Peyer's patch (tissue), 4 donors: ENCODE measurements around the gene THRSP. TPM values are rescaled to one million over a fixed set of nuclear protein-coding genes. Genes with fewer than 3 reads are reported as not detected.
"Not testable (repeated sequence)": the region's sequence is repeated elsewhere in the genome, so short reads cannot be mapped to it uniquely, and the experiment has no call there.

Experiments
- DNase-seq, 3 donors: peaks; one replicate each; pipeline ENCODE4 v3.0.0-alpha.2; 2017 to 2019
- H3K27ac ChIP-seq, 4 donors: fragments of 200-600 bp; sonication (generic); one replicate each; pipeline ENCODE4 v1.5.1; 2016 to 2019
- H3K27me3 ChIP-seq, 2 donors: fragments of 200-600 bp; sonication (generic); one replicate each; pipeline ENCODE4 v1.5.1; 2019
- H3K36me3 ChIP-seq, 3 donors: fragments of 200-600 bp; sonication (generic); one replicate each; pipeline ENCODE4 v1.5.1; 2016 to 2019
- H3K4me1 ChIP-seq, 4 donors: fragments of 200-600 bp; sonication (generic); one replicate each; pipeline ENCODE4 v1.5.1; 2016 to 2019
- H3K4me3 ChIP-seq, 4 donors: fragments of 200-600 bp; sonication (generic); 1 replicate in 3 of 4; 2 replicates in 1 of 4; pipeline ENCODE4 v1.5.1; 2016 to 2019; ENCODE audit warnings: mild to moderate bottlenecking in 1 of 4
- H3K9me3 ChIP-seq, 4 donors: fragments of 200-600 bp; sonication (generic); one replicate each; pipeline ENCODE4 v1.5.1; 2016 to 2019; ENCODE audit warnings: mild to moderate bottlenecking in 1 of 4
- CTCF ChIP-seq, 6 experiments: fragments of 450-650 bp in 4 of 6; fragments of 200-600 bp in 2 of 6; sonication (generic) in 1 of 6; IDR thresholded peaks; one replicate each; pipeline ENCODE4 v1.5.1; 2017 to 2019; ENCODE audit warnings: antibody characterized with exemption in 6 of 6, mild to moderate bottlenecking in 3 of 6, moderate library complexity in 1 of 6
- POLR2A ChIP-seq, 2 donors: fragments of 450-650 bp; IDR thresholded peaks; one replicate each; pipeline ENCODE4 v1.5.1; 2017; ENCODE audit warnings: antibody characterized with exemption in 2 of 2, mild to moderate bottlenecking in 2 of 2, moderate library complexity in 2 of 2
- total RNA-seq, 4 donors: library from RNA; depleted of rRNA; stranded (reverse); fragments of >200 nt; gene quantifications; one replicate each; pipeline ENCODE4 v1.1.0, GENCODE V29; 2016

The THRSP gene
- total RNA-seq, 4 donors from 2014 or later = 4.1 TPM; not detected in 3

- no peak for DNase-seq
- Histone ChIP-seq H3K4me1 (no peaks in the 10 kb centered on the region), H3K27ac (no peak overlapping the region), H3K36me3 (no peaks in the 10 kb centered on the region), H3K4me3 (no peak overlapping the region), H3K27me3 (no peaks in the 10 kb centered on the region), H3K9me3 (no peaks in the 10 kb centered on the region)
- TF ChIP-seq POLR2A (IDR thresholded peaks at IDR 0.05) = no peak
Measured at GRCh38 chr11:78054971-78055370, 8.7 kb upstream of the THRSP start.

- no peak overlapping the region for H3K27ac ChIP-seq
- H3K4me1 ChIP-seq = no peaks in the 10 kb centered on the region
- no peaks in the 10 kb centered on the region for H3K27me3 ChIP-seq
- no peaks in the 10 kb centered on the region for H3K36me3 ChIP-seq
- H3K9me3 ChIP-seq = no peaks in the 10 kb centered on the region
- TF ChIP-seq CTCF (IDR thresholded peaks at IDR 0.05) (no peak), POLR2A (IDR thresholded peaks at IDR 0.05) (no peak)
- DNase-seq = no peak
- no peak overlapping the region for H3K4me3 ChIP-seq
Measured at GRCh38 chr11:78056093-78056492, 7.6 kb upstream of the THRSP start.

- Histone ChIP-seq H3K36me3 (no peaks in the 10 kb centered on the region), H3K9me3 (no peaks in the 10 kb centered on the region), H3K4me3 (no peak overlapping the region), H3K27ac (no peak overlapping the region), H3K4me1 (no peaks in the 10 kb centered on the region), H3K27me3 (no peaks in the 10 kb centered on the region)
- DNase-seq = no peak
- no peak for TF ChIP-seq CTCF (IDR thresholded peaks at IDR 0.05)
- no peak for TF ChIP-seq POLR2A (IDR thresholded peaks at IDR 0.05)
Measured at GRCh38 chr11:78057462-78058055, 6.1 kb upstream of the THRSP start.

- H3K9me3 ChIP-seq, H3K4me3 ChIP-seq, DNase-seq, H3K27me3 ChIP-seq, H3K4me1 ChIP-seq, H3K27ac ChIP-seq, H3K36me3 ChIP-seq: not testable (repeated sequence)
Measured at GRCh38 chr11:78059749-78060328, 3.8 kb upstream of the THRSP start.

- Histone ChIP-seq H3K9me3 (no peaks in the 10 kb centered on the region), H3K27me3 (no peaks in the 10 kb centered on the region), H3K4me3 (no peak overlapping the region), H3K36me3 (no peaks in the 10 kb centered on the region), H3K27ac (no peak overlapping the region), H3K4me1 (no peaks in the 10 kb centered on the region)
- no peak for DNase-seq
- TF ChIP-seq CTCF (IDR thresholded peaks at IDR 0.05) = no peak
- no peak for TF ChIP-seq POLR2A (IDR thresholded peaks at IDR 0.05)
Measured at GRCh38 chr11:78060533-78060932, 3.1 kb upstream of the THRSP start.

GRCh38 chr11:78061088-78061920 is 2.4 kb upstream of the THRSP start:
- H3K9me3 ChIP-seq = no peaks in the 10 kb centered on the region
- no peak overlapping the region for H3K4me3 ChIP-seq
- no peaks in the 10 kb centered on the region for H3K36me3 ChIP-seq
- DNase-seq = no peak
- H3K27ac ChIP-seq = no peak overlapping the region
- no peaks in the 10 kb centered on the region for H3K4me1 ChIP-seq
- no peaks in the 10 kb centered on the region for H3K27me3 ChIP-seq
- TF ChIP-seq CTCF (IDR thresholded peaks at IDR 0.05) (no peak), POLR2A (IDR thresholded peaks at IDR 0.05) (no peak)
